BJ (cell line): ENCODE results near the gene FGF14. TPM values are rescaled to one million over a fixed set of nuclear protein-coding genes. Genes with fewer than 3 reads are reported as not detected.

ENCODE experiments used
- CTCF ChIA-PET: fragments of 350-600 bp; formaldehyde crosslinking; extraction: SDS; loops from one replicate; lab custom pipeline; 2021; ENCODE audit warnings: antibody characterized with exemption, inconsistent platforms; lab: Yijun Ruan, JAX
- POLR2A ChIA-PET: fragments of 300-600 bp; sonication (Branson Sonifier 250); formaldehyde crosslinking; extraction: SDS; loops from one replicate; lab custom pipeline; 2021; ENCODE audit warnings: antibody characterized with exemption; lab: Charles Lee
- DNase-seq: peaks from one replicate; pipeline ENCODE4 v3.0.0-alpha.2; 2011; ENCODE audit warnings: low read depth
- H3K27me3 ChIP-seq: 2 replicates; pipeline ENCODE4 v1.6.0; 2011; ENCODE audit warnings: low read length; ENCODE audit not compliant: control insufficient read depth, insufficient read depth
- H3K36me3 ChIP-seq: 2 replicates; pipeline ENCODE4 v1.5.1; 2011; ENCODE audit warnings: low read length; ENCODE audit not compliant: control insufficient read depth, insufficient read depth
- H3K4me3 ChIP-seq: 2 replicates; pipeline ENCODE4 v1.5.1; 2011; ENCODE audit warnings: low read depth, mild to moderate bottlenecking, control low read depth, low read length
- polyA plus RNA-seq: library from polyadenylated mRNA; depleted of rRNA; stranded (reverse); fragments of >200 nt; gene quantifications from 2 replicates; pipeline ENCODE4 v1.2.3, GENCODE V29; 2011
- TF ChIP-seq, protein P1 (sequence below): IDR thresholded peaks from 2 replicates; pipeline ENCODE4 v1.5.1; 2011; ENCODE audit warnings: low read depth, mild to moderate bottlenecking, control low read depth, inconsistent platforms, low read length, moderate library complexity; ENCODE audit not compliant: insufficient read depth

Gene FGF14
- polyA plus RNA-seq, 1 experiment = 0.01 TPM

DNA sequence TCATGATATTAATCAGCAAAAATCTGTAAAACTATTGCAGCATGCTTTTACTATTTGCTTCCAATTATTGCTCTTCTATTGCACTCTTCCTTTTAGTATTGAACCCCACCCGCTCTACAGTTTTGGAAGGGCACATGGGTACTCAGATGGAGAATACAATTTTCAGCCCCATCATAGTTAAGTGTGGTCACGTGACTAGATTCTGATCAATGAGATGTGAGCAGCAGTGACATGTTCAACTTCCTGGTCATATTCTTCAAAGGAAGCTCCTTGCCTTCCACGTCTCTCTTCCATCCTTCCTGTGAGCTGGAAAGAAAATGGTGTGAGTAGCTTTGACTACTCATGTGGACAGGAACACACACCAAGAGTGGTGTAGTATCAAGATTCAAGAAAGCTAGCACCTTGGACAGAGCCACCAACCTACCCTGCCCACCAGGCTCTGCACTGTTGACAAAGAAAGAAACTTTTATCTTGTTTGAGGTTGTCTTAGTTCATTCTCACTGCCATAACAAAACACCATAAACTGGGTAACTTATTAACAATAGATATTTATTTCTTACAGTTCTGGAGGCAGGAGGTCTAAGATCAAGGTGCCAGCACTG lies 3.8 kb upstream of the FGF14 start:
- Histone ChIP-seq H3K27me3 (peaks cover 12% of the 10 kb centered on the region), H3K36me3 (no peaks in the 10 kb centered on the region), H3K4me3 (no peak overlapping the region)
- ChIA-PET CTCF (no interaction called here), POLR2A (no interaction called here)
- DNase-seq = no peak
- TF ChIP-seq, protein P1, sequence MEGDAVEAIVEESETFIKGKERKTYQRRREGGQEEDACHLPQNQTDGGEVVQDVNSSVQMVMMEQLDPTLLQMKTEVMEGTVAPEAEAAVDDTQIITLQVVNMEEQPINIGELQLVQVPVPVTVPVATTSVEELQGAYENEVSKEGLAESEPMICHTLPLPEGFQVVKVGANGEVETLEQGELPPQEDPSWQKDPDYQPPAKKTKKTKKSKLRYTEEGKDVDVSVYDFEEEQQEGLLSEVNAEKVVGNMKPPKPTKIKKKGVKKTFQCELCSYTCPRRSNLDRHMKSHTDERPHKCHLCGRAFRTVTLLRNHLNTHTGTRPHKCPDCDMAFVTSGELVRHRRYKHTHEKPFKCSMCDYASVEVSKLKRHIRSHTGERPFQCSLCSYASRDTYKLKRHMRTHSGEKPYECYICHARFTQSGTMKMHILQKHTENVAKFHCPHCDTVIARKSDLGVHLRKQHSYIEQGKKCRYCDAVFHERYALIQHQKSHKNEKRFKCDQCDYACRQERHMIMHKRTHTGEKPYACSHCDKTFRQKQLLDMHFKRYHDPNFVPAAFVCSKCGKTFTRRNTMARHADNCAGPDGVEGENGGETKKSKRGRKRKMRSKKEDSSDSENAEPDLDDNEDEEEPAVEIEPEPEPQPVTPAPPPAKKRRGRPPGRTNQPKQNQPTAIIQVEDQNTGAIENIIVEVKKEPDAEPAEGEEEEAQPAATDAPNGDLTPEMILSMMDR = no peak

DNA sequence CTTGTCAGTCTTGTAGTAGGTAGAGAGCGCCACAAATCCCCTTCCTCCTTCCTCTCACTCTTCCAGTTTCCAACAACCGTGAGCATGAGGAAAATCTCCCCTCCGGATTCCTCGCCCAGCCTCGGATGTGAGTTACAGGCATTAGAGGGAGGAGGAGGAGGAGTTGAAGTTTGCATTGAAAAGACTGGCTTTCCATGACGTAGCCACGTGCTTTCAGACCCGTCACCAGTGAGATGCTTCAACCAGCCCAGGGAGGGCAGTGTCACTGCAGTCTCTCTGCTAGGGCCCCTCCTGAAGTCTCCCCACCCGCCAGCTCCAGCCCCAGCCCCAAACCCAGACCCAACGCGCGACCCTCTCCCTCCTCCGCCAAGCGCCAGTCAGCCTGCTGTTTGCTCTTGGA lies 442 bp upstream of the FGF14 start:
- Histone ChIP-seq H3K27me3 (peaks cover 16% of the 10 kb centered on the region), H3K4me3 (no peak overlapping the region), H3K36me3 (no peaks in the 10 kb centered on the region)
- TF ChIP-seq, protein P1 = no peak; the same call in 1 of the 2 replicates
- CTCF ChIA-PET = interaction anchor here (2.5 kb wide), 1 partner anchor 16 kb away, joined by 6 read pairs; no protein-coding TSS in a partner anchor
- POLR2A ChIA-PET = no interaction called here
- no peak for DNase-seq

DNA sequence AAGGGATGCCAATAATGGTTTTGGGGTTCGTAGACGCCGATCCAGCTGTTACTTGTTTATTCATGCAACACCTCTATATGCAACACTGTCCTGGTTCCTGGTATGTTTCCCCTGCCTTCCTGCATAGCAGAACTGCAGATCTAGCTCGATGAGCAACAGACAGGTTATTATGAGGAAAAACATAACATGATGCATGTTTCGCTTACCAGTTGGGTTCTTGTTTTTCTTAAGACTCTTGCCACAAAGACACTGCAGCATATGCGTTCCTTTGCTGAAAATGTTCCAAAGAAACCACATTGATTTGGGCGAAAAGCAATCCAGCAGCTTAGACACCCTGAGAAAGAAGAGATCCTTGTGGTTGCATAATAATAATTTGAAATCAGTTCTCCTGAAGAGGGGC lies 583 bp downstream of the FGF14 start:
- CTCF ChIA-PET = no interaction called here
- Histone ChIP-seq H3K27me3 (peaks cover 16% of the 10 kb centered on the region), H3K4me3 (no peak overlapping the region), H3K36me3 (no peaks in the 10 kb centered on the region)
- TF ChIP-seq, protein P1 = no peak
- no peak for DNase-seq
- POLR2A ChIA-PET = no interaction called here

DNA sequence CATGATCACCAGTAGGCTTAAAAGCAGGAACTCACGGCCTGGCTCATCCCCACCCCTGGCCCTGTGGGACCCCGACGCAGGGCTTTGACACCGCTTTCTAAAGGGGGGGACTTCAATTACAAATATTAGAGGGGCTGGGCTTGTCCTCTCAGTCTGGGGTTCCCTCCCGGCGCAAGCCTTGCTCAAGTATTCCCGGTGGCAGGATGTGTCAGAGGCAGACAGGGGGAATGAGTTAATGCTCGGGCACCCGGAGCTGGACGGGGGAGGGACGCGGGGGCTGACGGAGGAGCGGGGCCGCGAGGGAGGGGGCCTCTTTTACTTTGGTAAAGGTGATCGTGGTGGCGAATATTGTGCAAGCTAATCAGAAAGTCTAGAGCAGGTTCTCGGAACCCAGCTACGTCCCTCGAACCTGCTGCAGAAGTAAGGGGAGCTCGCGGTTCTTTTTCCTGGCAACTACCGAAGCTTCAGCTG lies 1.1 kb downstream of the FGF14 start:
- DNase-seq = no peak
- CTCF ChIA-PET = interaction anchor here (1.2 kb wide), 1 partner anchor 12 kb away, joined by 3 read pairs; no protein-coding TSS in a partner anchor
- POLR2A ChIA-PET = no interaction called here
- peak overlapping the region; percentile 9; the same call in 1 of the 2 replicates for H3K4me3 ChIP-seq
- H3K36me3 ChIP-seq = no peaks in the 10 kb centered on the region
- peaks cover 16% of the 10 kb centered on the region for H3K27me3 ChIP-seq
- TF ChIP-seq, protein P1 = no peak

DNA sequence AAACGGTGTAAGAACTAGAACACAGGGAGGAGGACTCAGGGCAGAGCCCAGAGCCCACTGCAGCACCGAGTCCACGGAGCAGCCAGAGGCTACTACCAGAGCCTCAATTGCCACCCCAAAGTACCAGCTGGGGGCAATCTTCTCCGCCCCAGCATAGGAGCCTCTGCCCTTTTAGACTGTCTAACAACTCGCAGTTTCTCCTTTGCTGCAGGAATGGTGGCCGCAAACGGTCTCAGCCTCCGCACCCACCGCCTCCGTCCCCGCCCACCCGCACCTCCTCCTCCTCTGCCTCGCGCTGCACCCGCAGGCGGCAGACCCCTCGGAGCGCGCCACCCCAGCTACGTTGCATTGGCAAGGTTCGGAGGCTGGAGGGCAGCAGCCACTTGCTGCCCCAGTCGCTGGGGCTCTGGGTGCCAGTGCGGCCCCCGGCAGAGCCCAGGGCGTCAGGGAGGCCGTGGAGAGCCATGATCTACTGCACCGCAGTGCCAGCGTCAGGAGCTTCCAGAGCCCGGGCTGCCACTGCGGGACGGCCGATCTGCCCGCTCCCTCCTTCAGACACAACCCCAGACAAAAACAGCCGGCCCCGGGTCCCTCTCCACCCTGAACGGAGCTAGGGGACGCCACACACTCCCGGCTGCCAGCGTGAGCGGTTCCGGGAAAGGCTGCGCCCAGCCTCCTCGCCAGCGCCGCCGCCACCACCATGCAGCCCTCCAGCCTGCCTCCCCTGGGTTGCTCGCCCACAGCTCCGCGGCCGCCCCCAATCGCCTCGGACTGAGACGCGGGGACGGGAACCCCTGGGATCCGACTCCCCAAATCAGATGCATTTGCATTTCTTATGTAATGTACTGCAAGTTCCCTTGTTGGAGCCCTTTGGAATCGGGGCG lies 1.8 kb downstream of the FGF14 start:
- H3K36me3 ChIP-seq = no peaks in the 10 kb centered on the region
- H3K4me3 ChIP-seq = peak overlapping the region; percentile 31
- peaks cover 16% of the 10 kb centered on the region for H3K27me3 ChIP-seq
- DNase-seq = no peak
- TF ChIP-seq, protein P1 = no peak
- POLR2A ChIA-PET = no interaction called here
- CTCF ChIA-PET = interaction anchor here (0.5 to 1.2 kb wide), 2 partner anchors 10 to 13 kb away, joined by 3 to 4 read pairs; no protein-coding TSS in a partner anchor
